NCI-H2171 treated with DMSO at 0.1 percent for 48 hours (cell line): ENCODE results near the gene CDX2.
"Not testable (repeated sequence)": the region's sequence is repeated elsewhere in the genome, so short reads cannot be mapped to it uniquely, and the experiment has no call there.

Source experiments
- DNase-seq: peaks from one replicate; lab custom pipeline; 2025; lab: John Stamatoyannopoulos, UW

The CDX2 gene, protein sequence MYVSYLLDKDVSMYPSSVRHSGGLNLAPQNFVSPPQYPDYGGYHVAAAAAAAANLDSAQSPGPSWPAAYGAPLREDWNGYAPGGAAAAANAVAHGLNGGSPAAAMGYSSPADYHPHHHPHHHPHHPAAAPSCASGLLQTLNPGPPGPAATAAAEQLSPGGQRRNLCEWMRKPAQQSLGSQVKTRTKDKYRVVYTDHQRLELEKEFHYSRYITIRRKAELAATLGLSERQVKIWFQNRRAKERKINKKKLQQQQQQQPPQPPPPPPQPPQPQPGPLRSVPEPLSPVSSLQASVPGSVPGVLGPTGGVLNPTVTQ

DNA sequence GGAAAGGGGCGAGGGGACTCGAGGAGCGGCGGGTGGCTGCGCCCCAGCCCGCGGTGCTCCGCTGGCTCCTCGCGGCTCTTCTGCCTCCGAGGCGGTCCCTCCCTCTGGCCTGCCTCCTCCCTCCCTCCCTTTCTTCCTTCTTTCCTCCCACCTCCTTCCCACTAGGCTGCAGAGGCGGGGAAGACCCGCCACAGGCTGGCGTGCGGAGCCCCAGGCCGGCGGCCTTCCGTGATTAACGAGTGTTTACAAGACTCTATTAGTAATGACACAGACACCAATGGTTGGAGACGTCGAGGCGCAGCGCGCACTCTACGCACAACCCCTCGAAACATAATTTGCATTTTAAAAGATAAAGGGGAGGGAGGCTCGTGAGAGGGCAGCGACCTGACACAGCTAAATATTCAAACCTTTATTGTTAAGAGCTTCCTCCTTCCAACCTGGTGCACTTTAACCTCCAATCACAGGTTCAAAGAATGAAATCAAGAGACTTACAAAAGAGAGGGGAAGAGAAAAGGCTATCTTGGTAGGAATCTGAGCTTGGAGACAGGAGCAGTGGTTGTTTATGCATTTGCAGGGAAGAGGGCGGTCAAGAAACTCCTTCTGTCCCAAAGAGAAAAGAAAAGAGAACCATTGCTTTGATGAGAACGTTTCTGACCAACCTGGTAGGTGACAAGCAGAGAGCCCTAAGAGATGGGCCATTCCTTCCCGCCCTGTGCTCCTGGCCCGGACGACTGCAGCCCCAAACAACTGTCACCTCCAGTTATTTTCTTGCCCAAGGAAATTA lies at the start of gene CDX2:
CDX2 (minus strand) TSS at position 234 of the 784 bp plus-strand sequence. CDS start 309 bp downstream, outside the sequence.
- DNase-seq = no peak

DNA sequence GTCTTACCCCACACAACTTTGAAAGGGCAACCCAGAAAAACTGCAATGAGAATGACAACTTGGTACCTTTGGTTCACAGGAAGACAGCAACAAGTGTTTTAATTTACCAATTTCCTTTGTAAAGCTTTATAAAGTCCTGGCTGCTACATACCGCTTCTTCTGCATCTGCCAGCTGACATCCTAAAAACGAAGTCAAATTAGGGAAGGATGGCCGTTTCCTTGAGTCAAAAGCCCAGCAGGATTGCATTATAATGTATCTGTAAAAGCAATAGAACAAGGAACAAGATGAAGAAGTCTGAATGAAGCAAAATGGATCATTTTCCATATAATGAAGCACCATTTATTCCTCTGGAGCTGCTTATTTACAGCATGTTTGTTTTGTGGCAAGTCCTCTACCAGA lies 45.2 kb upstream of the CDX2 start:
- no peak for DNase-seq

DNA sequence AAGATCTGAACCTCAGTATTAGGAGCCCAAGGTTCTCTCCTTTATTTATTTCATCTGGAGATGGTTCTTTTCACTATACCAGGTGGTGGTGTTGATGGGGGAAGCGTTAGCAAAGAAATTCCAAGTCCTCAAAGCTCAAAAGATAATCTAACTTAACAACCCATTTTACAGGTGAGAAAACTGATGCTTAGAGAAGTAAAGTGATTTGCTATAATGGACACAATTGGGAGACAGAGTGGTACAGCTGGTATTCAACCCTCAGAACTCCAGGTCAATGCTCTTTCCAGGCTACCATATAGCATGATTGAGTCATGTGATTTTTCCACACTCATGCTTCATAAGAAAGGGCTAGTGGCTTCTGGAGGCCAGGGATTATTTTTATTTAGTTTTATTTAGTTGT lies 44.4 kb upstream of the CDX2 start:
- no peak for DNase-seq

DNA sequence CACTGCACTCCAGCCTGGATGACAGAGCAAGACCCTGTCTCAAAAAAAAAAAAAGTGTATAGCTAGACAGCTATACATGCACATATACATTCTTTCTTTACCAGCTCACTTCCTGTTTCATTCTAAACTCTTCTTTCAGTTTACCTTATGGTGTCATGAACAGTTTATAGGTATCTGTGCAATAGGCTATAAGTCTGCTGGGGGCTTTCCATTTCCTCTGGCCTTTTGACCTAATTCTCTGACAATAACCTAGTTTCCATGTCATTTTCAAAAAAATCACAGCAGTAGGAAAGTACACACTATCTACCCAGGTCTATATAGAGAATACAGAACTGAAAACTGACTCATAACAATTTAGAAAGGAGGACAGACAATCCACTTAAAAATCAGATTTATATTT lies 43.8 kb upstream of the CDX2 start:
- no peak for DNase-seq

DNA sequence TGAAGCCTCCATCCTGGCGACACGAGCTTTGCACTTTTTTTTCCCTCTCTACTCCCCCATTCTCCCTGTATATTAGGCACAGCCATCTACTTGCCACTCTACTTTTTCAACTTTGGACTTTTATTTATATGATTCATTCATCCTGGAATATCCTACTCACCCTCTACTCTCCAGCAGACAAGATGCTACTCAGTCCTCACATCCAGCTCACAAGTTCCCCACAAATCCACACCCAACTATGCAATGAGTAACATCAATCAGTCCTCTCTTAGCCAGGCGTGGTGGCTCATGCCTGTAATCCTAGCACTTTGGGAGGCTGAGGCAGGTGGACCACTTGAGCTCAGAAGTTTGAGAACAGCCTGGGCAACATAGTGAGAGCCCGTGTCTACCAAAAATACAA lies 43.3 kb upstream of the CDX2 start:
- no peak for DNase-seq

DNA sequence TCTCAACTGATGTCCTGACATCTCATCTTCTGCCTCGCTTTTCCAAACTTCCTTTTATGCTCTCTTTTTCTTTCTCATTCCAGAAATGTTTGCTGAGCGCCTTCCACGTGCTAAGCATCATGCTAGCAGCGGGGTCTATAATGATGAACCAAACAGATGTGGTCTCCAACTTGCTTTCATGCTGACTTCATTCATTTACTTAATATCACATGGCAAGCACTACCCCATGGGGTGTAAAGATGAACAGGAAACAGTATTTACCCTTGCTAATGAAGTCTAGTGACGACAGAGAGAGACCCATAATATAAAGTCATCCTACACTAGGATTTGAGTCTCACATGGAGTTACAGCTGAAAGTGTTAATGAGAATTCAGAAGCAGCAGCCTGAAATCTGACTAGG lies 40.9 kb upstream of the CDX2 start:
- DNase-seq = no peak

DNA sequence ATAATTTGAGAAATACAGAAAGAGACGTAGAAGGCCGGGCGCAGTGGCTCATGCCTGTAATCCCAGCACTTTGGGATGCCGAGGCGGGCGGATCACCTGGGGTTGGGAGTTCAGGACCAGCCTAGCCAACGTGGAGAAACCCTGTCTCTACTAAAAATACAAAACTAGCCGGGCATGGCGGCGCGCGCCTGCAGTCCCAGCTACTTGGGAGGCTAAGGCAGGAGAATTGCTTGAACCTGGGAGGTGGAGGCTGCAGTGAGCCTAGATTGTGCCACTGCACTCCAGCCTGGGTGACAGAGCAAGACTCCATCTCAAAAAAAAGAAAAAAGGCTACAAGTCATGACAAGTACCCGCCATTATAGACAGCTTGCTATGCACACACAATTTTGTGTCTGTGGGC lies 35.9 kb upstream of the CDX2 start:
- DNase-seq = not testable (repeated sequence)

DNA sequence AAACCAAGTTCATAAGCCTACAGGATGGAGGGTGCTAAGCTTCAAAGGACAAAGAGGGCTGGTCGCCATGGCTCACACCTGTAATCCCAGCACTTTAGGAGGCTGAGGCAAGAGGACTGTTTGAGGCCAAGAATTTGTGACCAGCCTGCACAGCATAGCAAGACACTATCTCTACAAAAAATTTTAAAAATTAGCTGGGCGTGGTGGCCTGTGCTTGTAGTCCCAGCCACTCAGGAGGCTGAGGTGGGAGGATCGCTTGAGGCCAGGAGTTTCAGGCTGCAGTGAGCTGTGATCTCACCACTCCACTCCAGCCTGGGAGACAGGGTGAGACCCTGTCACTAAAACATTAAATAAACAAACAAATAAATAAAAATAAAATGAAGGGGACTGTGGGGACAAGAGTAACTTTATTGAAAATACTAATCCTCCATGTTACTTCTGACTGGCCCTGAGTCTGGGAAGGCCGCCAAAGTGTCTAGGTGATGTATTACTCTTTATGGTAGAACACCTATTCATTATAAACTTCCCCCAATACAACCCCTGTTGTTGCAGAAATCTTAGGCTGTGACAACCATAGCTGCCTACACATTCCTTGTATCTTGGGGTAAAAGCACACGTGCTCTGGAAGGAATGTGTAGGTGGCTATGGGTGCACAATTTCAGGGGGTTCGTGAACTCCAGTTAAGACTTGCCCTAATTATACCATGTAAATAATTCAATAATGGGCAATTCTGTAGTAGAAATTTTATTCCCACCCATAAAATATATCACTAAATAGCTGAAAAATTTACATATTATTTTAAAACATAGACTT lies 34.0 kb upstream of the CDX2 start:
- DNase-seq = no peak

DNA sequence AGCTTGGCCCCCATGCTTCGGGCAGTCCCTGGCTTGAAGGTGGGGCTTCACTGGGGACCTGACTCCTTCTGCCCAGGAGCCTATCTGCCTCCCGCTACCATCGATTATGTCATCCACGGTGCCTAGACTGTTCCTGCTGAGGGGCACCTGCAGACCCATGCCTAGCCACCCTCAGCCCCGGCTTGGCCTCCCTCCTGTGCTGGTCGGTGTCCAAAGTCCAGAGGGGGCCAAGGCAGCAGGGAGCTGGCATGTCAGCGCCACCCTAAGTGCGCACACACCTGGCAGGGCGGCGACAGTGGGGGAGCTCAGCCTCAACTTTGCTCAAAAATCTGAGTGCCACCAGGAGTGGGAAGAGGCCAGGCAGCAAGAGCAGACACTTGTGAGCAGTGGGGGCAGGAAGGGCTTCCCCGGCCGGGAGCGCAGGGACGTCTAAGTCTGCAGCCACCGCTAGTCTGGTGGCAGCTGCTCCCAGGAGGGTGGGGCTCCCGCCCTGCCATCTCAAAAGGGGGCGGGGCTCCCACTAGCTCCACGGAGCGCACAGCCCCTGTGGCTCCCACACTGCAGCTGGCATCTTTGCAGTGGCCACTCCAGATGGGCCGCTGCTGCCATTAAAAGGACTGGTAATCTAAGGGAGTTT lies 32.8 kb upstream of the CDX2 start:
- DNase-seq = no peak

DNA sequence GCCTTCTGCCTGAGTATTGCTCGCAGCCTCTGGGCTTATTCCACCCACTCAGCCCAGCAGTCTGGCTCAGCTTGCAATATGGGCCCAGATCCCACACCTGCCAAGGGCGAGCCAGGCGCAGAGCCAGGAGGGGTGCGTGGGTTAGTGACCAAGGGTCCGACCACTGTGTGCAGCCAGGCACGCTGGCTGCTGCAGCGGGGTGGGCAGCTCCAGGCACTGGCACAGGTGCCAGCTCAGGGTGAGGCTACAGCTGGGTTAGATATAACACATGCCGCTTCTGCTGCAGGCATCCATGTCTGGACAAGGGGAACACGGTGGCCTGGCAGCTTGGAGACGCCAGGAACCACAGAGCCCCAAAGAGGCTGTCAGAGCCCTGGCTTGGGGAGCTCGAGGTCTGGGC lies 31.9 kb upstream of the CDX2 start:
- no peak for DNase-seq

DNA sequence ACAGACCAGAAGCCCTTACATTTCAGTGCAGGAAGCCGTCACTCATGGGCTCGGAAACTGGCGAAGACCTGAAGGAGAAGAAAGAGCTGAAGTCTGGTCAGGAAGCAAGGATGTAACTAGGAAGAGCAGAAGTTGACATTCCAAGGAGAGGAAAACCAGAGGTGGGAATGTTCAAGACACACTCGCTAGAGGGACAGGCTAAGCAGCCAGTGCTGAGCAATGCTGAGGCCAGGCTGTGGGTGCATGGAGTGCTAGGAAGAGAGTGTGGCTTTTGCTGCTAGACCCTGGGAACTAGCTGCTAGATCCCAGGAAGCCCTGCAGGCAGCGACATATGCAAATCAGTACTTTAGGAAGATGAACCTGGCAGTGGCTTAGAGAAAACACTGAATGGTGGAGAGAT lies 31.5 kb upstream of the CDX2 start:
- no peak for DNase-seq

DNA sequence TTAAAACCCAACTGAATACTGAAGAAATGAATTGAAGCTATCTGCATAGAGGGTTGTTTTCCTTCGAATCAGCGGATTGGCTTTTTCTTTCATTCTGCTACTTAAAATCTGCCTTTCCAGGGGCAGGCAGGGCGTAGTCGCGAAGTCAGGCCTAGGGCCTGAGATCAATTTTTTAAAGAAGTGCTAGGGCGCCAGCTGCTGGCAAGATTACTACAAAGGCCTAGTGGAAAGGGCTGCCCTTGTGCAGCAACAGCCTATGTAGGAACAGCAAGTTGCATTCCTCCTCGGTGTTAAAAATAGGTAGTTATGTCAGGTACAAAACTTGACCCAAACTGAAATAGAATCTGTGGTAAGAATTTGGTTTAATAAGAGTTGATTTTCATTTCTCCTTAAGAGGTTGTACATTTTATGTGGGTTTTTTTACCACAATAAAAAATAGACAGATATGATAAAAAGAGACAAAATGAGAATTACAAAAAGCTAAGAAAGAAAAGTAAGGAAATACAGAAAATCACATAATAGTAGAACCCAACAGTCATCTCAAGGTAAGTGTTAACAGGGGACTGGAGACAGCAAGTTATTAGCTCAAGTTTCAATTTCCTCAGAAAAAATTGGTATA lies 28.9 kb upstream of the CDX2 start:
- DNase-seq = peak; percentile 0

DNA sequence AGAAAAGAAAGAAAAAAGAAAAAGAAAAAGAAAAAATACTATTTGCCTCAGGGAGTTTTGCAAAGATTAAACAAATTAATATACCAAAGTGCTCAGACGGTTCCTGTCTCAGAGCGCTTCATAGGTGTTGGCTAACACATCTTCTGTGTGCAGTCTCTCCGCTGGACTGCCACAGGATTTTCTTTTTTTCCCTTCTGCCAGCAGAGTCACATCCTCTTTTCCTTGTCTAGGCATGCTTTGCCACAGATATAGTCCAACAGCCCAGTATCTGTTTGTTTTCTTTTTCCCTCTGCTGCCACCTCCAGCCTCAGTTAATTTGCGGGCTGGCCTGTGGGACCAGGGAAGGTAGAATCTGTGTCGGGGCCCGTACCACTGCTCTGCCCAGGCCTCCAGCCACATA lies 22.8 kb upstream of the CDX2 start:
- no peak for DNase-seq

DNA sequence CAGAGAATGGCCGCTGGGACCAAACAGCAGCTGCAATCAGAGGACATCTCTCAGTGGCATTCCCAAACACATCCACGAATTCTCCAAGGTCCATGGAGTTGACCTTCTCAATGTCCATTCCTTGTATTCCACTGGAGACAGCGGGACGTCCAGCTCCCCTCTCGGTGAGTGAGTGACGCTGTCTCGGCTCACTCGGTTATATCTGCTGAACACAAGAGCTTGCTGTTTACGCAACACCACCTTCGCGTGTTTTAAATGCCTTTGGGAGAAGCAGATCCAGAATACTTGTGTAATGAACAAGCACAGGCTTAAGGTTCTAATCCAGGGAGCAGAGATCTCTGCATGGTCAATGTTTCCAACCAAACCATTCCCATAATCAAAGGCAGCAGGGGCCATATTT lies 19.4 kb upstream of the CDX2 start, which contains the start of gene URAD:
URAD (minus strand) TSS at position 174 of the 400 bp plus-strand sequence; CDS start at position 118, 56 bp downstream.
- DNase-seq = no peak

DNA sequence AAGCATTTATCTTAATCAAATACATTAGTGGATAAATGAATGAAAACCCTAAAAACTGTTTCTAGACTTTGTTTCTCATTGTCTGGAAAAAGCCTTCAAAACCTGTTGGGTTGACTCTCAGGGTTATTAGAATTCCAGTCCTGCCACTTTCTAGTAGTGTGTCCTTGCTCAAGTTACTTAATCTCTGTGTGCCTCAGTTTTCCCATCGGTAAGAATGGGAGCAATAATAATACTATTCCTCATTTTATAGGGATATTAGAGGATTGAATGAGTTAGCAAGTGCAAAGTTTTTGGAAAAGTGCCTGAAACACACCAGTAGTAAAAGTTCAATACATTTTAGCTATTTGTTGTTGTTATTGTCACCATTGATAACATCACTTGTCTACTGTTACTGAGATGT lies 16.5 kb upstream of the CDX2 start:
- no peak for DNase-seq

DNA sequence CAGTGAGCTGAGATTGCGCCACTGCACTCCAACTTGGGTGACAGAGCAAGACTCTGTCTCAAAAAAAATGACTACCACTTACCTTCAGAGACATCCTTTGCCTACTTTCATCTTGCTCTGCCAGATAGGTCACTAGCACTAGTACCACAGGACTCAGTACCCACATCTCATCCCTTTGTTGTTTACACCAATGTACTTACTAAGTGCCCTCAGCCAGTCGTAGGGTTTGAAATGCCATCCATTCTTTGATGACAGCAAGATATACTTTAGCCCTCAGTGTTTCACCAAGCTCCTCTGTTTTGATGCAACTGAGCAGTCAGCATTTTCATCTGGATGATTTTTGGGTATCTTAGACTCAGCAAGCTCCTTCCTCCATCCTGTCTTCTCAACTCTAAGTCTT lies 13.2 kb upstream of the CDX2 start:
- DNase-seq = no peak

DNA sequence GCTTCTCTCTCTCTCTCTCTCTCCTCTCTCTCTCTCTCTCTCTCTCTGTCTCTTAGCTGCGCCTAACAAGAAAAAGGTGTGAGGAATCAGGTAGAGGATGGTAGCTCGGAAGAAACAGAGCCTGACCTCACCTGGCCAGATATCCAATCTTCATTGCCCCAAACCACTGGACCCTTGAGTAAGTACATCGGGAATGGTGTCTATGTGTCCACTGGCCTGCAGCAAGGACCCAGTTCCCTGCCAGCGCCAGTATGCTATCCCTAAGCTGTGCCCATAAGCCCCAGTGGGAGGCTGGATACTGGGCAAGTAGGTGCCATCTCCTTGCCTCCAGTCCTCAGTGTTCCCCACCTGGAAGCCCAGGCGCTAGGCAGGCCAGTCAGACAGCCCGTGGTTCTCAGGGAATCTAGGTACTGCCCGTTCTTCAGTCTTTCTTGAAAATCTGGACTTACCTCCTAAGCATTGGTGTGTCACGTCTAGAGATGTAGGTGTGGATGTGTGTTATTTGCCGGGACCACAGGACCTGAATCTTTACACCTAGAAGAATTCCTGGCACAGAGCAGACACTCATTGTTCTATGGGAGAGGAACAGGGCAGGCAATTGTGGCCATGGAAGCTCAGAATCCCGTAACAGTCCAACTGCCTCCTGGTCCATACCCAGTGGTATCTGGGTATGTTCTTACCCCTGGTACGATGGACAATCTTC lies 12.0 kb upstream of the CDX2 start:
- no peak for DNase-seq

DNA sequence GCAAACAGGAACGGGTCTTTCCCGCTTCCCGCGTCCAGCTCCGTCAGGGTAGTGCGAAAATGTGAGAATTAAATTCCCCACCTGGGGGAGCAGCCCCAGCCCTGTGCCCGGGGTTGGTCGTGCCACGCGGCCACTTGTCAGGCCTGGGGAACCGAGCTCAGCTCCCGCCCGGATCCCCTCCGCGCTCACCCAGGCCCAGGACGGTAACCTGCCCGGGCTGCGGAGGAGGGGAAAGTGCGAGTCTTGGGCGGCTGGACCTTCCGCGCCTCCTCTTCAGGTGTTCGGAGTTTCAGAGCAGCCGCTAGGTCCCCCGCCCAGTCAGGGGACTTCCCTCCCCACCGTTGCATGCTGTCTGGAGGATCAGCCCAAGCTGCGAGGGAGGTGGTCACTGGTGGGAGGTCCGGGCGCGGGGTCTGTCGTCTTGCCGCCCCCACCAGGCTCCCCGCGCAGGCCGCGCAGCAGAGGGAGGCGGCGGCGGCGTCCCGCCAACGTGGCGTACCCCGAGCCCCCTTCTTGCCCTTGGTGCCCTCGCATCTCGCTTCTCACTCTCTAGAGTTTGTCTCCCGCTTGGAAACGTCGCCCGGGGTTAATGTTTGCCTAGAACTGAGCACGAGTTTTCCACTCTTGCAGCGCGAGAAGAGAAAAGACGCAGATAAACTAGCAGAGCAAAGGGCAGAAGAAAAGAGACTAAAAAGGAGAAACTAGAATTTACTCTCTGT lies 11.3 kb upstream of the CDX2 start:
- no peak for DNase-seq

DNA sequence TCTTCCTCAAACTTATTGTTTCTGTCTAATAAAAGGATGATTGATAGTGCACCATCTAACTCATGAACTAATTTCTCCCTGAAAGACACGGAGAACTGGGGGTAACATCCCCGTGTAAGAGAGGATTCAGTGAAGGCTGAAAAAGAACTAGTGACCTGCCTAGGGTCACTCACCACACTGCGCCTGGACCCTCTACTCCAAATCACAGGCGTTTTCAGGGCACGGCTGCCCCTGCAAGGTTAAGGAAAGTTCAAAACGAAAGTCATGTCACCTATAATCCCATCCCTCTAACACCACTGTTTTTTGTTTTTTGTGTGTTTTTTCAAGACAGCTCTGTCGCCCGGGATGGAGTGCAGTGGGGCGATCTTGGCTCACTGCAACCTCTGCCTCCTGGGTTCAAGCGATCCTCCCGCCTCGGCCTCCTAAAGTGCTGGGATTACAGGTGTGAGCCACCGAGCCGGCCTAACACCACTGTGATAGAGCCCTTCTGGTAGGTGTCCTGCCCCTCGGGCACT lies 10.7 kb upstream of the CDX2 start:
- no peak for DNase-seq

DNA sequence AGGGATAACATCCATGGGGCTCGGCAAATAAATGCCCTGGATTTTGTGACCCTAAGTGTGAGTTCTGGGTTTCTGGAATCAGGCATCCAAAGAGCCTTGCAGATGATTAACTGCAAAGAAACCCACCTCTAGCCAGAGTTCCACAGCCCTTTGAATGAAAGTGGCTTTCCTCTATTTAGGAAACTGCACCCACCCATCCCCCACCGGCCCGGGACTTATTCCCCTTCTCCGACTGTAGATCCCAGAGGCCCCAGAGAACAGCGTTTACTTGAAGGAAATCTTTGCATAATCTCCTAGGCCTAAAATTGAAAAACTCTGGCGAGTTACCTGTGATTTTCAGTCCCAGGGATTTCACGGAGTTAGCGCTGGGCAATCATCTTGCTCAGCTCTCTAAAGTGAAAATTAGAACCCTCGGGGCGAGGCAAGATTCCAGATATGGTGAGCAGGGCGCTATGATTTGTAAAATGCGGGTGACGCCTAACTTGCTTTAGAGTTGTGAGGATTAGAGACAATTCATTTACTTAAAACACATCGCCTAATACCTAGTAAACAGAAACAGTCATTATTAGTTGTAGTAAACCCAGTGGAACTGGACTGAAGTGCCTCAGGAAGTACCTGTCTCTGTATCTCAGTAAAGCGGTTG lies 10.0 kb upstream of the CDX2 start:
- no peak for DNase-seq
